ENCODE data around the gene CHAD.
A peak's percentile ranks its signal among the peaks of the same experiment; 100 is the strongest.
"Not testable (repeated sequence)": the region's sequence is repeated elsewhere in the genome, so short reads cannot be mapped to it uniquely, and the experiment has no call there.

CHAD gene

DNA sequence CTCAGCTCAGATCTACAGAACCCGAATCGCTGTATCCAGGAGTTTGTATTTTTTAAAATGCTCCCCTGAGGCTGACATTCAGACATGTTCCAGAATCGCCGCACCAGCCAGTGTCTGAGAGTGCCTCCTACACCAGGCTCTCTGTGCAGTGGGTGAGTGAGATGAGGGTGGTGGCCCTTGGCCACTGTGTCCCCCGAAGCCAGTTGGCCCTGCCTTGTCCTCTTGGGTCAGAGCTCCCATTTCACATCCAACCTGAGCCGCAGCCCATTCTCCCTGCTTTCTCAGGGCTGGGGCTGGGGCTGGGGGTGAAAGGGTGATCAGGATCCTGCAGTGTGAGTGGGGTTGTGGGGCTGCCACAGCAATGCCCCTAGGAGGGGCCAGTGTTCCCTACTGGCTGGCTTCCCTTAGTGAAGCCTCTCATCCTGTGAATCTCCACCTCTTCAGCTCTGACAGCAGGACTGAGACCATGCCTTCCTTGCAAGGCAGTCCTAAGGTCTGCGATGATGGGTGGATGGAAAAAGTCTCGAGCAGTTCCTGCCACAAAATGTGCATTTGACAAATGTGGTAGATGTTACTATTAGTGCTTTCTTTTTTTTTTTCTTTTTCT is 26.6 kb upstream of the CHAD start:
- DNase-seq (ENCODE audit: low read depth) = no peak

DNA sequence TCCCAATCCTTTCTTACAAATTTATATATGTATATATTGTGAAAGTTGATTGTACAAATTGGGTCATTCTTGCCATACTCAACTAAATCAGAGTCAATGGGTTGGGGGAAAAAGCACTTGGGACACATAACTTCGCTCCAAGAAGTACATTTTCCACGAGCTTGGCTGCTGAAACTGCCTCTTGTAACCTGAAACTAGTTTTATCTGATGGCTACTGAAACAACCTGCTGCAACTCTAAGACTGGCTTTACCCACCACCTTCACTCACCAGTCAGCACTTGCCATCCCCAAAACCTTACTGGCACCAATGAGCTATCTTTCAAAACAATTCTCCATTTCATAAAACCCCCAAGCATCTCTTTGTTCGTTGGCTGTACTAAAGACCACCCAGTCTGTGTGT is 25.1 kb upstream of the CHAD start:
- no peak for DNase-seq (ENCODE audit: low read depth)

- DNase-seq (ENCODE audit: low read depth) = no peak
Measured at GRCh38 chr17:50492214-50492613, 23.5 kb upstream of the CHAD start.

GRCh38 chr17:50491505-50491904 is 22.8 kb upstream of the CHAD start:
- no peak for DNase-seq (ENCODE audit: low read depth)

DNA sequence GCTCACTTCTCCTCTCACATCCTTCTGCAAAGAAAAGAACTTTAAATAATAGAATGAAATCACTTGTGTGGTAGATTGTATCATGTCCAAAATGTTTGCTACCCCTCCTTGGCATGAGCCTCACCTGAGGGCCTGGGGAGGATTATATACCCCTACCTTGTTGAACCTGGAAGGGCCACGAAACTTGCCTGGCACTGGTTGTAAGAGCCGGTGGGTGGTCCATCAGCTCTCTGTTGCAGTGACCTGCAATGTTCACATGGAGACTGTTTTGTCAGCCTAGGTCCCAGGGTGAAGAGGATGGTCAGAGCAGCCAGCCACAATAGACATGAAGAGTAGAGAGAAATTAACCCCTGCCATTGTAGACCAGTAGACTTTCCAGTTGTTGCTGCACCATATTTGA is 20.2 kb upstream of the CHAD start:
- no peak for DNase-seq (ENCODE audit: low read depth)

DNA sequence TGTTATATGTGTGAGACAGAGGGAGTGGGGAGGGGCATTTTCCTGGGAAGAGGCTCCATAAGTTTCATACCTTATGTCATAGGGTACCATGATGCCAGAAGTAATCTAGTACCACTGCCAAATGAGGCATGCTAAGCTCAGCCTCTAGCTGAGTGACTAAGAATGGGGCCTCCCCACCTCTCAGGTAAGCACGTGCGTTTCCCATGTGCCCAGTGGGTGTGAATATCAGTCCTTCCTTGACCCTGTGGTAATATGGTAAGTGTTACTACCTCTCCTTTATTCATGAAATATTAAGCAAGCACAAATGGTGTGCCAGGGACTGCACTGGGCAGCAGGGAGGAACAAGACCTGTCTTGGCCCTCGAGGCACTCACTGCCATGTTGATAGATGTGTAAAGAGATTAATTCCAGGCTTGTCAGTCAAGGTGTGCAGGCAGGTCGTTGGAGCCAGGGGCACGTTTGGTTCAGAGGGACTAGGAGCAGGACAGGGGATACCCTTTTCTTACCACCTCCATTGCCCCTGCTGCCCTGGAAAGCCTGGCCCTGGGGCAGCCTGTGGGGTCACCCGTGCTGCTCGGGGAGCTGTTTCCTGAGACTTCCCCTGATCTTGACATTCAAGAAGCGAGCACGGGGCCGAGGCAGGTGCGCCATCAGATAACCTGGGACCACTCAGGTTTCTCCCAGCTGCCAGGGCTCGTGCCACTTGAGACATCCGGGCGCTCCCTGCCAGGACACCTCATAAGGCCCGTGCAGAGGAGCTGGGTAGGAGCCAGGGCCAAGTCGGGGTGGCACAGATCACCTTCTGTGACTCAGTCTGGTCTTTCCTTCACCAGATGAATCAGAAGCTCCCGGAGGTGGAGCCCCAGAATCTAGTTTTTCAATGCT is 18.8 kb upstream of the CHAD start:
- DNase-seq (ENCODE audit: low read depth) = no peak

DNA sequence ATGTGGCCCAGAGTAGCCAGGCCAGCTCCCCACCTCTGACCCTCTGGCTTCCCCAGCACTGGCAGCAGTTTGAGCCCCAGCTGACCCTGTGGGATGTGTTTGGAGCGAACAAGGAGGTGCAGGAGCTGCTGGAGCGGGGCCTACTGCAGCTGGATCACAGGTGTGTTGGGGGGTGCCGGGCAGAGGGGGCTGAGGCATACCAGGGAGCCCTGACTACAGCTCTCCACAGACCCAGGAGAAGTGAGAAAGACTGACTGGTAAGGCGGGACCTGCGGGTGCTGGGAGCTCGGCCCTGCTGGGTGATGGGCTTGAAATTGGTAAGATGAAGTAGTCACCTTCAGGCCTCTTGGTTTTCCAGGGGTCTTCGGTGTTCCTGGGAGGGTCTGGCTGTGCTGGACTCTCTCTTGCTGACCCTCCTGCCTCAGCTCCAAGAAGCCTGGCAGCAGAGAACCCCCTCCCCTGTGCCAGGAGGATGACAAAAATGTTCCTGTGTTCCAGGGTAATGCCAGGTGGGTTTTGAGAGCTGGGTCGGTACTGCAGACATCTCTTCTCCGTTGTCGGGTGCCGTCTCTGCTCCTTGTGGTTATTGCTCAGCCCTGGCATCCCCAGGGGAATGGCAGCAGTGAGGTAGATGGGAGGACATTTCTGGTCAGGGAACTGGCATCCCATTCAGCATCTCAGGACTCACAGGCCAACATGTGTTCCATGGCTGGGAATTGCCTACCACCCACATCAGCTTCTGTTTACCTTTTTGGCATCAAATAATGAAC is 15.9 kb upstream of the CHAD start:
- no peak for DNase-seq (ENCODE audit: low read depth)

DNA sequence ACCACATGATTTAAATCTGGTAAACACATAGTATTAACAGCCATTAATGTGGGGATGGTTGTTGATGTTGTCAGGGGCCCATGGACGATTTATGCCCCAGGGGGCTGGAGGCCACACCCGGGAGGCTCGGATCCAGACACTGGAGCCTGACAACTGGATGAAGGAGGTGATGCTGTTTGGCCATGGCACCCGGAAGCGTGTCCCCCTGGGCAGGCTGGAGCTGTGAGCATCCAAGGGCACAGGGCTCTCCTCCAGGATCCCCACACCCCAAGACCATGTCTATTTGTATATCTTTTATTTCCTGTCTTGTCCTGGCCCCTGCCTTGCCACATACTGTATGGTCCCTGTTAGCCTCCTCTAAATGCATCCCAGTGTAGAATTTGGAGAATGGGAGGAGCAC is 14.6 kb upstream of the CHAD start:
- DNase-seq (ENCODE audit: low read depth) = no peak

GRCh38 chr17:50482516-50482915 is 13.8 kb upstream of the CHAD start:
- DNase-seq (ENCODE audit: low read depth) = peak; percentile 59

- no peak for DNase-seq (ENCODE audit: low read depth)
Measured at GRCh38 chr17:50482110-50482509, 13.4 kb upstream of the CHAD start.

GRCh38 chr17:50481648-50482047 is 13.0 kb upstream of the CHAD start:
- no peak for DNase-seq (ENCODE audit: low read depth)

GRCh38 chr17:50480854-50481490 is 12.3 kb upstream of the CHAD start:
- no peak for DNase-seq (ENCODE audit: low read depth)

DNA sequence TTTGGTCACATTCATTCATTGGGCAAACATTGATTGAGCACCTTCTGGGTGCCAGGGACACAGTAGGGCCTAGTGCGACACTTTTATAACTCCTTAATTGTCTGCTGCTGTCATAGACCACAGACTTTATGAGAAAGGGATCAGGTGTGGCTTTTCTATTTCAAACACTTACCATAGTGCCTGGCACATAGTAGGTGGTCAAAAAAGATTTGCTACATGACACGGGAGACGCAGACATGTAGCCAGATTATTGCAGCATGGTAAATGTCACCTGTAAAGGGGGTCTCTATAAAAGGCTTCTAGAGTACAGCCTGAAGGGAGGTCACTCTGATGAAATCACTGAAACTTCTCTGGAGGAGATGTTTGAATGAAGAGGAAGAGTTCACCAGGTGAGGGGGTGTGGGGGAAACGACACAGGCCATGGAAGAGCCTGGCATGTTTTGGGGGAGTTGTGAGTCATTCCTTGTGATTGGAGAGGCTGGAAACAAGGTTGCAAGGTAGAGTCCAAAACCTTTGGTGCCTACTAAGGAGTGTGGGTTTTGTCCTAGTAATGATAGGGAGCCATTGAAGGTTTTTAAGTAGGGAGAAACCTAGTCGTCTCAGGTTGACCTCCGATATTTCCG is 11.6 kb upstream of the CHAD start:
- no peak for DNase-seq (ENCODE audit: low read depth)

DNA sequence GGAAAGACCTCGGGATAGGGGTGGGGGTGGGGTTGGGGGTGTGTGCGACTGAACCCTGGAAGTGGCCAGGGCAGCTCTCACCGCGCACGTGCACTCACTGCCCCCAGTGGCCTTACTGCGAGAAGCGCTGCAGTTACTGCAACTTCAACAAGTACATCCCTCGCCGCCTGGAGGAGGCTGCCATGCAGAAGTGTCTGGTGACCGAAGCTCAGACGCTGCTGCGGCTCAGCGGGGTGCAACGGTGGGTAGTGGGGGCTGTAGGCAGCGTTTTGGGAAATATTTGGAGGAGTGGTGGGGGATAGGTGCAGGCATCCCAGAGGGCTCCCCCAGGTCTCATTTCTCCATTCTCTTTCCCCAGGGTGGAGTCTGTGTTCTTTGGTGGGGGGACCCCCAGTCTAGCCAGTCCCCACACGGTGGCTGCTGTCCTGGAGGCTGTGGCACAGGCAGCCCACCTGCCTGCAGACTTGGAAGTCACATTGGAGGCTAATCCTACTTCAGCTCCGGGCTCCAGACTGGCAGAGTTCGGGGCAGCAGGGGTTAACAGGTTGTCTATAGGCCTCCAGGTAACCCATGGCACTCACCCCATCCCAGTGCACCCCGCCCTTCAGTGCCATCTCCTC is 11.0 kb upstream of the CHAD start:
- peak; percentile 53 for DNase-seq (ENCODE audit: low read depth)

DNA sequence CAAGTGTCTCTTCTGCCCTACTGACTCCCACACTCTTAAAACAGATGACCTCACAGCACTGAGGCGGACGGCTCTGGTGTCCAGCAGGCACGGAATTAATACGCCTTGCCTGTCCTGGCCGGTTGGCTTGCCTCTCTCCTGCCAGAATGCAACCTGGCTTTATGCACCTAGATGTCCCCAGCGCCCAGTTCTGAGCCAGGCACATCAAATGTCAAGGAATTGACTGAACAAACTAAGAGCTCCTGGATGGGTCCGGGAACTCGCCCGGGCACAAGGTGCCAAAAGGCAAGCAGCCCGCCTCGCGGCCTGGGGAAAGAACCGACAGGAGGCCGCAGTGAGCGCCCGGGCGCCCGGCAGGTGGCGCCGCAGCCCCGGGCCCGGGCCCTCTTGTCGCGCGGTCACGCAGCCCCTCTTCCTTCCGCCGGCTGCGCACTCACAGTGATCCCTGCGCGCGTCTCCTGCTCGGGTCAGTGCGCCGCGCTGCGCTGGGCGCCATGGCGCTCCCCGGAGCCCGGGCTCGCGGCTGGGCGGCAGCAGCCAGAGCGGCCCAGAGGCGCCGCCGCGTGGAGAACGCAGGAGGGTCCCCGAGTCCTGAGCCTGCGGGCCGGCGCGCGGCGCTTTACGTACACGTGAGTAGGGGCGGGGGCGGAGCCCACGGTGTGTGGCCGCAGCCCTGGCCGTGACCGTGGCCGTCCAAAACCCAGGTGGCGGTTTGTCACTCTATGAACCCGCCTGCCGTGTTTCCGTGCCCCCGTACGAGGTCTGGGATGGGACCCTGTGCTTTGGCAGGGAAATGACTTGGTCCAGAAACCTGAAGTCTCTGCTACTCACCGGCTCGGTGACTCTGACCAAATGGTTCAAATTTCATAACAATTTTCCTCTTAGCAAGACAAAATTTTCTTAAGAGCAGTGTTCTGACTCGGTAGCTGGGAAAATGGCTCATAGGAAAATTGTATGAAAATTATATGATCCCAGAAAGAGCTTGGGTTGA is 10.0 kb upstream of the CHAD start, which contains the start of gene RSAD1:
Gene RSAD1, plus strand, starts transcription at position 470 of the 991 bp plus-strand sequence. Its CDS starts 25 bp downstream, at position 495.
- peak; percentile 80 for DNase-seq (ENCODE audit: low read depth)

GRCh38 chr17:50477976-50478375 is 9.3 kb upstream of the CHAD start:
- no peak for DNase-seq (ENCODE audit: low read depth)

GRCh38 chr17:50476545-50477315 is 8.1 kb upstream of the CHAD start:
- DNase-seq (ENCODE audit: low read depth) = no peak

DNA sequence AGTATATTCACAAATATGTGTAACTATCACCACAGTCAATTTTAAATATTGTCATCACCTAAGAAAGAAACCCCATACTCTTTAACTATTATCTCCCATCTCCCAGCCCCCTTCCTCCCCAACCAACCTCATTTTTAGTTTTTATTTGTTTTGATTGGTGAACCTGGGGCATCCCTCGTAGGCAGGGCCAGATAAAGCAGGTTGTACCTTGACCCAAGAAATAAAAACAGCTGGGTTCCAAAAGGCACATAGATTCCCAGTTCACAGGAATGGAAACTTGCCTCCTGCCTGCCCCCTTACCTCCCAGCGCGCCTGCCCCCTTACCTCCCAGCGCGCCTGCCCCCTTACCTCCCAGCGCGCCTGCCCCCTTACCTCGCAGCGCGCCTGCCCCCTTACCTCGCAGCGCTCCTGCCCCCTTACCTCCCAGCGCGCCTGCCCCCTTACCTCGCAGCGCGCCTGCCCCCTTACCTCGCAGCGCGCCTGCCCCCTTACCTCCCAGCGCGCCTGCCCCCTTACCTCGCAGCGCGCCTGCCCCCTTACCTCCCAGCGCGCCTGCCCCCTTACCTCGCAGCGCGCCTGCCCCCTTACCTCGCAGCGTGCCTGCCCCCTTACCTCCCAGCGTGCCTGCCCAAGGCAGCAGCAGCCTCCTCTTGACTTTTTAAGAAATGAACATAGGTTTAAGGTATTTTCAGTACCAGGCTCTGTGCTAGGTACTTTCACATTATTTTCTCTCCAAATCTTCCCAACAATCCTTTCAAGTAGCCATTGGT is 7.3 kb upstream of the CHAD start:
- DNase-seq (ENCODE audit: low read depth) = not testable (repeated sequence)

DNA sequence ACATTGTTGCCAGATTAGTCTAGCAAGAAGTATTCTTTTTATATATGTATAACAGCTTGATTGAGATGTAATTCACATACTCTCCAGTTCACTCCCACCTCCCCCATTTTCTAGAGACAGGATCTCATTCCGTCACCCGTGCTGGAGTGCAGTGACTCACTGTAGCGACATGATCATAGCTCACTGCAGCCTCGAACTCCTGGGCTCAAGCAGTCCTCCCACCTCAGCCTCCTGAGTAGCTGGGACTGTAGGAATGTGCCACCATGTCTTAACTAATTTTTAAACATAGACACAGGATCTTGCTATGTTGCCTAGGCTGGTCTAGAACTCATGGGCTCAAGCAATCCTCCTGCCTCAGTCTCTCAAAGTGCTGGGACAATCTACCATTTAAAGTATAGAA is 6.7 kb upstream of the CHAD start:
- DNase-seq (ENCODE audit: low read depth) = no peak

Measured in activated T-helper 9 cell treated with anti-CD3 and anti-CD28 coated beads, Interleukin-2, amount 50 U/mL, for 16 hours (primary cell).